ENCODE data around the gene ADAMTSL2.

GRCh38 chr9:133604214-133604613 is 69.7 kb downstream of the ADAMTSL2 start:
- no peak for TF ChIP-seq POLR2A (IDR thresholded peaks at IDR 0.05)
- no peak for TF ChIP-seq CTCF (IDR thresholded peaks at IDR 0.05)

Measured in vagina (tissue), 2 donors.